Vagina (tissue), 2 donors: Measurements from ENCODE around the gene DEFB131A.
"Not testable (repeated sequence)": the region's sequence is repeated elsewhere in the genome, so short reads cannot be mapped to it uniquely, and the experiment has no call there.

Source experiments
- POLR2A ChIP-seq, 2 donors: fragments of 450-650 bp; IDR thresholded peaks; one replicate each; pipeline ENCODE4 v1.6.1; 2017; ENCODE audit warnings: antibody characterized with exemption in 2 of 2, mild to moderate bottlenecking in 2 of 2, moderate library complexity in 2 of 2
- TF ChIP-seq, protein P1 (sequence below), 3 experiments: fragments of 450-650 bp in 2 of 3; fragments of 200-600 bp in 1 of 3; sonication (generic) in 1 of 3; IDR thresholded peaks; one replicate each; pipeline ENCODE4 v1.5.1; 2017 to 2019; ENCODE audit warnings: antibody characterized with exemption in 3 of 3, mild to moderate bottlenecking in 2 of 3, moderate library complexity in 2 of 3

DNA sequence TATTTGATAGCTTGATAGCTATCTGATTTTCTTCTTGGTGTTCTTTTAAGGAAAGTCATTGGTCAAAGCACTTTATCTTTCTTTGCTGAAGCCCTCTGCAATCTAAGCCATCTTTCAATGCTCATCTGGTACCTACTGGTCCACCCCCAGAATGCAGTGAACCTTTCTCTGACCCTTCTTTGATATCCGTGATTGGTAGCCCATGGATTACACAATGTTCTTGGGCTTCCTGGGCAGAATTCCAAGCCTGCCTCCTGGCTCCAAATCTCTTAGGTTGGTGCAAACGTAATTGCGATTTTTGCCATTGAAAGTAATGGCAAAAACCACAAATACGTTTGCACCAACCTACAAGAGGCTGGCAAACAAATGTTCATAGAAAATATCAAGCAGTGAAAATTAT, 1.9 kb upstream of the DEFB131A start:
- TF ChIP-seq, protein P1, sequence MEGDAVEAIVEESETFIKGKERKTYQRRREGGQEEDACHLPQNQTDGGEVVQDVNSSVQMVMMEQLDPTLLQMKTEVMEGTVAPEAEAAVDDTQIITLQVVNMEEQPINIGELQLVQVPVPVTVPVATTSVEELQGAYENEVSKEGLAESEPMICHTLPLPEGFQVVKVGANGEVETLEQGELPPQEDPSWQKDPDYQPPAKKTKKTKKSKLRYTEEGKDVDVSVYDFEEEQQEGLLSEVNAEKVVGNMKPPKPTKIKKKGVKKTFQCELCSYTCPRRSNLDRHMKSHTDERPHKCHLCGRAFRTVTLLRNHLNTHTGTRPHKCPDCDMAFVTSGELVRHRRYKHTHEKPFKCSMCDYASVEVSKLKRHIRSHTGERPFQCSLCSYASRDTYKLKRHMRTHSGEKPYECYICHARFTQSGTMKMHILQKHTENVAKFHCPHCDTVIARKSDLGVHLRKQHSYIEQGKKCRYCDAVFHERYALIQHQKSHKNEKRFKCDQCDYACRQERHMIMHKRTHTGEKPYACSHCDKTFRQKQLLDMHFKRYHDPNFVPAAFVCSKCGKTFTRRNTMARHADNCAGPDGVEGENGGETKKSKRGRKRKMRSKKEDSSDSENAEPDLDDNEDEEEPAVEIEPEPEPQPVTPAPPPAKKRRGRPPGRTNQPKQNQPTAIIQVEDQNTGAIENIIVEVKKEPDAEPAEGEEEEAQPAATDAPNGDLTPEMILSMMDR (IDR thresholded peaks at IDR 0.05): not testable (repeated sequence)
- not testable (repeated sequence) for TF ChIP-seq POLR2A (IDR thresholded peaks at IDR 0.05)
